Measurements from ENCODE around the gene PHETA1. TPM values are rescaled to one million over a fixed set of nuclear protein-coding genes. Genes with fewer than 3 reads are reported as not detected.

The PHETA1 gene
- polyA plus RNA-seq, 2 of the 4 experiments (the other 2 are of a cell fraction): 2.9 to 7.1 TPM

- TF ChIP-seq CHD2 (IDR thresholded peaks at IDR 0.05; ENCODE audit: low read length, partially characterized antibody) (no peak), PBX3 (IDR thresholded peaks at IDR 0.05) (no peak)
Observed at GRCh38 chr12:111327474-111327873, 41.4 kb downstream of the PHETA1 start (continued).

GRCh38 chr12:111322336-111323250 lies 46.3 kb downstream of the PHETA1 start:
- no peak for DNase-seq (ENCODE audit: low read depth in 1 of 2, low spot score in 1 of 2)
- Histone ChIP-seq H3K9me3 (no peaks in the 10 kb centered on the region), H3K4me1 (no peaks in the 10 kb centered on the region), H3K4me2 (no peak overlapping the region), H3K4me3 (no peak overlapping the region), H3K27ac (no peak overlapping the region)
- no peak for TF ChIP-seq MAX (IDR thresholded peaks at IDR 0.05)
- no peak for TF ChIP-seq HES2 (IDR thresholded peaks at IDR 0.05)
- CTCF ChIA-PET: interaction anchor here (0.7 to 18.2 kb wide), 10 partner anchors 9 to 387 kb away, joined by 3 to 170 read pairs (median 3); no protein-coding TSS in a partner anchor
- 65% methylated on average over 23 of the region's 25 CpGs for WGBS (ENCODE audit: missing lambda C conversion rate)
- peak; percentile 18 to 41; a peak in 5 of 6 replicates for ATAC-seq
- POLR2A ChIA-PET: no interaction called here
- no peak for FAIRE-seq

- H3K4me3 ChIP-seq: no peak overlapping the region
- no peak overlapping the region for H3K27ac ChIP-seq
- no peaks in the 10 kb centered on the region for H3K4me1 ChIP-seq
- POLR2A ChIA-PET: no interaction called here
- FAIRE-seq (no peak), ATAC-seq (no peak), DNase-seq (ENCODE audit: low read depth in 1 of 2, low spot score in 1 of 2) (no peak)
- no peaks in the 10 kb centered on the region for H3K9me3 ChIP-seq
- WGBS (ENCODE audit: missing lambda C conversion rate): 42% methylated on average over 5 of the region's 5 CpGs
- TF ChIP-seq BCL3 (IDR thresholded peaks at IDR 0.05): no peak
- no peak for TF ChIP-seq TFCP2L1 (CRISPR knock-in tag; IDR thresholded peaks at IDR 0.05)
- TF ChIP-seq USF2 (IDR thresholded peaks at IDR 0.05): no peak
- no peak for TF ChIP-seq MYC (IDR thresholded peaks at IDR 0.05; ENCODE audit: borderline replicate concordance, low read length)
- TF ChIP-seq RARB (CRISPR knock-in tag; IDR thresholded peaks at IDR 0.05): no peak
- TF ChIP-seq EP300 (IDR thresholded peaks at IDR 0.05): no peak
- TF ChIP-seq BHLHE40 (IDR thresholded peaks at IDR 0.05; ENCODE audit: low read depth, low read length): no peak
- no peak for TF ChIP-seq NR3C1 (IDR thresholded peaks at IDR 0.05)
- TF ChIP-seq RCOR1 (IDR thresholded peaks at IDR 0.05; ENCODE audit: low read depth, low read length): no peak
- TF ChIP-seq ZNF302 (CRISPR knock-in tag; IDR thresholded peaks at IDR 0.05): no peak
- TF ChIP-seq HES2 (IDR thresholded peaks at IDR 0.05): no peak
- no peak for TF ChIP-seq ZC3H11A (IDR thresholded peaks at IDR 0.05)
- no peak for TF ChIP-seq MAFK (IDR thresholded peaks at IDR 0.05; ENCODE audit: partially characterized antibody)
- TF ChIP-seq NPAS2 (CRISPR knock-in tag; IDR thresholded peaks at IDR 0.05; ENCODE audit: borderline replicate concordance): no peak
- no peak for TF ChIP-seq NFE2L2 (conservative IDR thresholded peaks at IDR 0.05; ENCODE audit: low read length)
- H3K4me2 ChIP-seq: no peak overlapping the region
- CTCF ChIA-PET: interaction anchor here (0.6 to 18.2 kb wide), 8 partner anchors 14 to 390 kb away, joined by 3 to 170 read pairs (median 4); no protein-coding TSS in a partner anchor
Observed at GRCh38 chr12:111321317-111321716, 47.6 kb downstream of the PHETA1 start.

Data from A549 (cell line).